GM21390 (cell line): ENCODE data around the gene NRIP2.

ENCODE experiments used
- ATAC-seq: cut with Tn5 transposase; IDR thresholded peaks from one replicate; pipeline ENCODE4 v1.9.1; 2021; ENCODE audit not compliant: unreplicated experiment

Gene NRIP2

GRCh38 chr12:2783936-2784600 lies 50.8 kb downstream of the NRIP2 start:
- ATAC-seq: no peak

- no peak for ATAC-seq
These were observed 55.6 kb downstream of the NRIP2 start for GRCh38 chr12:2779281-2779680.

GRCh38 chr12:2776129-2776806 lies 58.6 kb downstream of the NRIP2 start:
- ATAC-seq: no peak

GRCh38 chr12:2775431-2775830 lies 59.4 kb downstream of the NRIP2 start:
- ATAC-seq: no peak
